ENCODE measurements around the gene UTP20. TPM values are rescaled to one million over a fixed set of nuclear protein-coding genes. Genes with fewer than 3 reads are reported as not detected.

The UTP20 gene
- total and polyA plus RNA-seq, 2 experiments from 2014 or later, result 4.1 to 13.4 TPM

GRCh38 chr12:101302741-101303140 lies 22.8 kb downstream of the UTP20 start:
- no peak overlapping the region for H2AFZ ChIP-seq
- H3K79me2 ChIP-seq (ENCODE audit: insufficient read depth), result no peaks in the 10 kb centered on the region
- peaks cover 14% of the 10 kb centered on the region for H3F3A ChIP-seq (ENCODE audit: insufficient read depth)
- H3K4me2 ChIP-seq (ENCODE audit: unreplicated experiment), result no peak overlapping the region
- no peaks in the 10 kb centered on the region for H3K27me3 ChIP-seq (replicated peaks; ENCODE audit: insufficient read depth)
- no peak for DNase-seq
- 98 to 99% methylated on average over 4 of the region's 4 CpGs for WGBS, 2 experiments (ENCODE audit: low coverage in 1 of 2, low lambda C conversion rate in 2 of 2, missing lambda C conversion rate in 2 of 2)
- TF ChIP-seq EZH2 (IDR thresholded peaks at IDR 0.05; ENCODE audit: insufficient read depth, poor library complexity, severe bottlenecking), result no peak
- TF ChIP-seq EZH2phosphoT487 (IDR thresholded peaks at IDR 0.05; ENCODE audit: insufficient read depth, low read depth), result no peak
- in situ Hi-C loops (cut with MboI), result no loop called here
- H3K9me3 ChIP-seq (ENCODE audit: low read depth), result no peaks in the 10 kb centered on the region
- H3K36me3 ChIP-seq (ENCODE audit: low read depth), result peaks cover 27% of the 10 kb centered on the region; the same call in 1 of the 2 replicates
- H3K9ac ChIP-seq, result no peak overlapping the region
- H4K20me1 ChIP-seq (ENCODE audit: insufficient read depth), result no peaks in the 10 kb centered on the region
- no peaks in the 10 kb centered on the region for H3K9me2 ChIP-seq (ENCODE audit: insufficient read depth)
- no peak overlapping the region for H3K27ac ChIP-seq
- no peak overlapping the region for H3K4me3 ChIP-seq
- peaks cover 19% of the 10 kb centered on the region for H3K4me1 ChIP-seq (ENCODE audit: insufficient read depth)

GRCh38 chr12:101305226-101305779 lies 25.4 kb downstream of the UTP20 start:
- in situ Hi-C loops (cut with MboI), result no loop called here

GRCh38 chr12:101305794-101306193 lies 25.9 kb downstream of the UTP20 start:
- Histone ChIP-seq H3K4me2 (ENCODE audit: unreplicated experiment) (no peak overlapping the region), H3K9me3 (ENCODE audit: low read depth) (no peaks in the 10 kb centered on the region), H3F3A (ENCODE audit: insufficient read depth) (no peaks in the 10 kb centered on the region), H4K20me1 (ENCODE audit: insufficient read depth) (no peaks in the 10 kb centered on the region), H3K4me3 (no peak overlapping the region), H3K9ac (no peak overlapping the region), H3K9me2 (ENCODE audit: insufficient read depth) (no peaks in the 10 kb centered on the region), H3K27me3 (replicated peaks; ENCODE audit: insufficient read depth) (no peaks in the 10 kb centered on the region), H3K4me1 (ENCODE audit: insufficient read depth) (no peaks in the 10 kb centered on the region), H3K27ac (no peak overlapping the region), H2AFZ (no peak overlapping the region), H3K79me2 (ENCODE audit: insufficient read depth) (no peaks in the 10 kb centered on the region), H3K36me3 (ENCODE audit: low read depth) (peaks cover 40% of the 10 kb centered on the region)
- whole genome bisulfite sequencing, 2 experiments (ENCODE audit: low coverage in 1 of 2, low lambda C conversion rate in 2 of 2, missing lambda C conversion rate in 2 of 2), result 92 to 97% methylated on average over 2 of the region's 2 CpGs
- DNase-seq, result no peak
- TF ChIP-seq EZH2phosphoT487 (IDR thresholded peaks at IDR 0.05; ENCODE audit: insufficient read depth, low read depth), result no peak
- no peak for TF ChIP-seq EZH2 (IDR thresholded peaks at IDR 0.05; ENCODE audit: insufficient read depth, poor library complexity, severe bottlenecking)
- in situ Hi-C loops (cut with MboI), result no loop called here

More at GRCh38 chr12:101305226-101305779, 25.4 kb downstream of the UTP20 start:
- no peak for DNase-seq
- Histone ChIP-seq H3K27ac (no peak overlapping the region), H3K4me2 (ENCODE audit: unreplicated experiment) (no peak overlapping the region), H3K36me3 (ENCODE audit: low read depth) (peaks cover 40% of the 10 kb centered on the region), H4K20me1 (ENCODE audit: insufficient read depth) (no peaks in the 10 kb centered on the region), H3K27me3 (replicated peaks; ENCODE audit: insufficient read depth) (no peaks in the 10 kb centered on the region), H3K9ac (no peak overlapping the region), H2AFZ (no peak overlapping the region), H3K4me1 (ENCODE audit: insufficient read depth) (no peaks in the 10 kb centered on the region), H3K9me2 (ENCODE audit: insufficient read depth) (no peaks in the 10 kb centered on the region), H3F3A (ENCODE audit: insufficient read depth) (no peaks in the 10 kb centered on the region), H3K4me3 (no peak overlapping the region), H3K79me2 (ENCODE audit: insufficient read depth) (no peaks in the 10 kb centered on the region), H3K9me3 (ENCODE audit: low read depth) (no peaks in the 10 kb centered on the region)
- TF ChIP-seq EZH2phosphoT487 (IDR thresholded peaks at IDR 0.05; ENCODE audit: insufficient read depth, low read depth) (no peak), EZH2 (IDR thresholded peaks at IDR 0.05; ENCODE audit: insufficient read depth, poor library complexity, severe bottlenecking) (no peak)
- WGBS, 2 experiments (ENCODE audit: low coverage in 1 of 2, low lambda C conversion rate in 2 of 2, missing lambda C conversion rate in 2 of 2), result 92 to 94% methylated on average over 2 of the region's 2 CpGs

GRCh38 chr12:101322480-101322879 lies 42.6 kb downstream of the UTP20 start:
- Histone ChIP-seq H3K9ac (no peak overlapping the region), H3K36me3 (ENCODE audit: low read depth) (peaks cover 36% of the 10 kb centered on the region), H2AFZ (no peak overlapping the region), H3K9me3 (ENCODE audit: low read depth) (no peaks in the 10 kb centered on the region), H3K27ac (no peak overlapping the region), H3K9me2 (ENCODE audit: insufficient read depth) (no peaks in the 10 kb centered on the region), H3K27me3 (replicated peaks; ENCODE audit: insufficient read depth) (no peaks in the 10 kb centered on the region), H3K4me3 (no peak overlapping the region), H3F3A (ENCODE audit: insufficient read depth) (no peaks in the 10 kb centered on the region), H3K4me2 (ENCODE audit: unreplicated experiment) (no peak overlapping the region), H3K4me1 (ENCODE audit: insufficient read depth) (no peaks in the 10 kb centered on the region), H4K20me1 (ENCODE audit: insufficient read depth) (no peaks in the 10 kb centered on the region), H3K79me2 (ENCODE audit: insufficient read depth) (no peaks in the 10 kb centered on the region)
- in situ Hi-C loops (cut with MboI), result no loop called here
- DNase-seq, result no peak
- TF ChIP-seq EZH2 (IDR thresholded peaks at IDR 0.05; ENCODE audit: insufficient read depth, poor library complexity, severe bottlenecking) (no peak), EZH2phosphoT487 (IDR thresholded peaks at IDR 0.05; ENCODE audit: insufficient read depth, low read depth) (no peak)

GRCh38 chr12:101323255-101323654 lies 43.4 kb downstream of the UTP20 start:
- Histone ChIP-seq H3K4me3 (no peak overlapping the region), H3K4me2 (ENCODE audit: unreplicated experiment) (no peak overlapping the region), H4K20me1 (ENCODE audit: insufficient read depth) (no peaks in the 10 kb centered on the region; the same call in 1 of the 2 replicates), H3K9ac (no peak overlapping the region), H3F3A (ENCODE audit: insufficient read depth) (no peaks in the 10 kb centered on the region), H3K27me3 (replicated peaks; ENCODE audit: insufficient read depth) (no peaks in the 10 kb centered on the region), H3K9me2 (ENCODE audit: insufficient read depth) (no peaks in the 10 kb centered on the region), H3K79me2 (ENCODE audit: insufficient read depth) (no peaks in the 10 kb centered on the region), H3K9me3 (ENCODE audit: low read depth) (no peaks in the 10 kb centered on the region), H3K27ac (no peak overlapping the region), H2AFZ (no peak overlapping the region), H3K4me1 (ENCODE audit: insufficient read depth) (no peaks in the 10 kb centered on the region), H3K36me3 (ENCODE audit: low read depth) (peaks cover 36% of the 10 kb centered on the region)
- in situ Hi-C loops (cut with MboI), result no loop called here
- DNase-seq, result no peak
- TF ChIP-seq EZH2phosphoT487 (IDR thresholded peaks at IDR 0.05; ENCODE audit: insufficient read depth, low read depth) (no peak), EZH2 (IDR thresholded peaks at IDR 0.05; ENCODE audit: insufficient read depth, poor library complexity, severe bottlenecking) (no peak)
- 95 to 98% methylated on average over 1 of the region's 1 CpG for WGBS, 2 experiments (ENCODE audit: low coverage in 1 of 2, low lambda C conversion rate in 2 of 2, missing lambda C conversion rate in 2 of 2)

Data from GM23248 (cell line).